GM19043 (cell line): Measurements from ENCODE around the gene DMD.
"Not testable (repeated sequence)": the region's sequence is repeated elsewhere in the genome, so short reads cannot be mapped to it uniquely, and the experiment has no call there.

ENCODE experiments used
- ATAC-seq: cut with Tn5 transposase; IDR thresholded peaks from one replicate; pipeline ENCODE4 v1.9.1; 2021; ENCODE audit warnings: low read depth; ENCODE audit not compliant: unreplicated experiment

The DMD gene

GRCh38 chrX:32137525-32137924, 1073.8 kb downstream of the DMD start:
- no peak for ATAC-seq

- ATAC-seq, result no peak
These were observed 1084.4 kb downstream of the DMD start for GRCh38 chrX:32126997-32127396.

DNA sequence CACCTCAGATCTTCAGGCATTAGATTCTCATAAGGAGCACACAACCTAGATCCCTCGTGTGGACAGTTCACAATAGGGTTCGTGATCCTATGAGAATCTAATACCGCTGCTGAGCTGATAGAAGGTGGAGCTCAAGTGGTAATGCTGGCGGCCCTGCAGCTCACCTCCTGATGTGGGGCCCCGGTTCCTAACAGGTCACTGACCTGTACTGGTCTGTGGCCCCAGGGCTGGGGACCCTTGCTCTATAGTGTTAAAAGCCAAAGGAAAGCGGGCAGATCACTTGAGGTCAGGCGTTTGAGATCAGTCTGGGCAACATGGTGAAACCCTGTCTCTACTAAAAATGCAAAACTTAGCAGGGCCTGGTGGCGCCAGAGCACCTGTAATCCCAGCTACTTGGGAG, 1092.5 kb downstream of the DMD start:
- no peak for ATAC-seq

DNA sequence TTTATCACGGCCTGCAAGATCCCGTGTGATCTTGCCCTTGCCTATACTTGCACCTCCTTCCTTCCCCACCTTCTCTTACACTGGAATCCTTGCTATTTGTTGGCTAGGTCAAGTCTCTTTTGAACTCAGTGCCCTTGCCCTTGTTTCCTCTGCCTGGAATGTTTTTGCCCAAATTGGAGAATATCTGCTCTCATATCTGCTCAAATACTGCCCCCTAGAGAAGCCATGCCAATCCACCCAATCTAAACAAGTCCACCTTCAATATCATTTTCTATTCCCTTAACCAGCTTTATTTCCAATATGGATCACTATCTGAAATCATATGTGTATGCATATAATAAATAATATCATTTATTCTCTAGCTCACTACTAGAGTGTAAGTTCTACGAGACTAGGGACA, 1095.3 kb downstream of the DMD start:
- no peak for ATAC-seq

DNA sequence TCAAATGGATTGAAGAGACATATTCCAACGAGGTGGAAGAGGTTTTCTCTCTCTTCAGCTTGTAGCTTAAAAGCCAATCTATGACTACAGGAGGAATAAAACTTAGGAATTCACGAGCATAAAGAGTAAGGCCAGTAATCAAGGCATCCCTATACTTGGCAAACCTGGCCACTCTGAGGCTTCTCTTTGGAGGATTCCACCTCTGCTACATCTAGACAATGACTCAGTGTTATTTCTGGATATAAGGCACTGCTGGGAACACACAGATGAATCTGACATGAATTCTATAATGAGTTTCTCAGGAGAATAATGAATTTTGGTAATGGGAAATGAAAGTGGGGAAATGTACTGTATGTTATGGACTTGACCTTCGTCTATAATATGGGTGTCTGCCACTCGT, 1123.7 kb downstream of the DMD start:
- no peak for ATAC-seq

DNA sequence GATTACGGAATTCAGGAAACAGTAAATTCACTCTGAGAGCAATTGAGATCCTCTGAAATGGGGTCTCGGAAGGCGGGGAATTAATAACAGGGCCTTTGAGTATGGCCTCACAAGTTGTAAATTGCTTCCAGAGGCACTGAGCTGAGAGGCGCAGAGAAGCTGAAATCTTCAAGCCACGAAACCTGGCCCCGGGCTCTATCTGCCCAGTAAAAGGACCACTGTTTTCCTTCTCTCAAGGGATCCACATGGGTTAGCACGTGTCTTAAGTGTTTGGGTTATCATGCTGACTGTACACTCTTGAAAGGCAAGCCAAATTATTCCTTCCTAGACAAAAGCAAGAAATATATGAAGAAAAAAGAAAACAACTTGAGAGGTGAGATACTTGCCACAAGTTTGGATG, 1126.6 kb downstream of the DMD start:
- ATAC-seq, result no peak

DNA sequence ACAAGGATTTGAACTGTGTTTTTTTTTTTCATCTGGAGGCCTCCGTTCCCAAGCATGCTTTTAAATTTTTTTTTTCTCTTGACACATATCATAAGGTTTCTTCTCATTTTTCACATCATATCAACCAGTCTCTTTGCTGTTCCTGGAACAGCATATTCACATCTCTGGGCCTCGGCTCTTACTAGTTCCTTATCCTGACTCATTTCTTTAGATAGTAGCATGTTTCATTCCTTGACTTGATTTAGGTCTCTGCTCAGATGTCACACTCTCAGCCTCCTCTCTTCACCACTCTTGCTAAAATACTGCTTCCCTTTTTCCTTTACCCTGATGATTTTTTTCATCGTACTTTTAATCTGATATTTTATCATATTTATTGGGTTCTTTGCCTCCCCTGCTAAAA, 1163.1 kb downstream of the DMD start:
- no peak for ATAC-seq

DNA sequence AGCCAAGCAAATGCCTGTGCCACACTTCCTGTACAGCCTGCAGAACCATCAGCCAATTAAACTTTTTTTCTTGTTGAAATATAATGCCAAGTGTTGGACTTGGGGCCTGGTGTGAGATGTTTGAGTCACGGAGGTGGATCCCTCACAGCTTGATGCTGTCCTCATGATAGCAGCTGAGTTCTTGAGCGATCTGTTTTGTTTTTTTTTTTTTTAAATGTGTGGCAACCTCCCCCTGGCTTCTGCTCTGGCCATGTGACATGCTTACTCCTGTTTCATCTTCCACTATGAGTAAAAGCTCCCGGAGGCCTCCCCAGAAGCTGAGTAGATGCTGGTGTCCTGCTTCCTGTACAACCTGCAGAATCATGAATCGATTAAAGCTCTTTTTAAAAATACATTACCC, 1166.2 kb downstream of the DMD start:
- ATAC-seq, result no peak

- ATAC-seq, result no peak
These were observed 1170.2 kb downstream of the DMD start for GRCh38 chrX:32041181-32041580.

DNA sequence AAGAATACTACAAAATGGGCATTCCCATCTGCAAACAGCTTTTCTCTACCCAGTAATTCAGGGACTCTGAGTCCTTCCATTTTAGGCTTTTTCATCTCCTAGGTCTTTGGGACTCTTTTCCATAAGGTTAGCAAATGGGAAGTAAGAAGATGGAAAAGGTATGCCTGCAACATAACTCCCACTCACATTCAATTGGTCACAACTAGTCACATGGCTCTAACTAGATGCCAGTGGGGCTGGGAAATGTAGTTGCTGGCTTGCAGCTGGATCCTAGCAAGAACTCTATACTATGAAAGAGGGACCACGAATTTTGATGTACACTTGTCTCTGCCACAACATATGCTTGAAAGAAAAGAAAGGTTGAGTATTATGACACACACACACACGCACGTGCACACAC, 1184.6 kb downstream of the DMD start:
- no peak for ATAC-seq

GRCh38 chrX:32024072-32024471, 1187.3 kb downstream of the DMD start:
- ATAC-seq, result no peak

GRCh38 chrX:32016195-32016594, 1195.2 kb downstream of the DMD start:
- ATAC-seq, result no peak

DNA sequence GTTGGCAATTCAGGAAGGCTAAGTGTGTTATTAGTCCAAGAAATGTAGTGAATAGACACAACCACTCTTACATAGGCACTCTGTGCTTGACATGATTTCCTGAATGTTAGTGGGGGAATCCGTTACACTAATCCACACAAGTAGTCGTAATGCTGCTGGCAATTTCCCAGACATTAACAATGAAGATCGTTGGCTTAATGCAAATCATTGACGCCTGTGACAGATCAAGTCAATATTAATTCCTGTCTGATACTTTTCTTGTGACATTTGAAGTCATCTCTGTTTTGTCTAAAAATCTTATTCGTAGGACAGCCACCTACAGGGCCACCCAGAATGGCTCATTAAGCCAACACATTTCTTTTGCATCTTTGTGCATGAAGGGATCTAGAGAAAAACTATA, 1200.4 kb downstream of the DMD start:
- no peak for ATAC-seq

DNA sequence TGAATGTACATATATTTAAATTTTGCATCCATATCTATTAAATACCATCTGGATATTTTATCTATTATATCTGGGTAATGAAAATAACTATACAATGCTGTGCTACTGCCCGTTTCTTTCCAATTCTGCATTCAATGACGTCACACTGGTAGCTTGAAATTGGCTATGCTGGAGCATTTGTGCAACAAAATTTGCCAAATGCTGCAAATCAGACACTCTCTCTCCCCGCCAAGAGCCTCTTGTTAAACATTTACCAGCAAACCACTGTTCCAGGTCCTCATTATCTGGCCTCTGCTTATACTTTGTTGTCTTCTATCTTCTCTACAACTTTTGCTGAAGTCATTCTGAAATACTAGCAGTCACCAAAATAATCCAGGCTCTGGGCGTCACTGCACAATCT, 1201.1 kb downstream of the DMD start:
- no peak for ATAC-seq

- no peak for ATAC-seq
These were observed 1217.7 kb downstream of the DMD start for GRCh38 chrX:31993637-31994036.

- ATAC-seq, result no peak
These were observed 1222.4 kb downstream of the DMD start for GRCh38 chrX:31988975-31989374.

GRCh38 chrX:31981546-31982062, 1229.7 kb downstream of the DMD start:
- no peak for ATAC-seq

DNA sequence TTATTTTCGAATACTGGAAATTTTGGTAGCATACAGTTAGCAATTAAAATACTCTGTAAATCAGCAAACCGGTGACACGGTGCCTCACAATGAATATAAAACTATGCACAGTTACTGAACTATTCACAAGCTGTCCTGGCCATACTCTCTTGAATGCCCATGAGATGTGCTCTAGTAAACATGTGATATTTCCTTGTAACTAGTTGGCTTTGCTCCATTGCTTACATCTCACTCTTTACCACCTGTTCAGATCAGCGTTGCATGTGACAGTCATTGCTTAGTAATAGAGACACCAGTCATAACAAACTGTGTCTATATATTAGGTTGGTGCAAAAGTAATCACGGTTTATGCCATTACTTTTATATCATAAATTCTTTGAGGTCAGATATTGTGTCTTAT, 1241.6 kb downstream of the DMD start:
- no peak for ATAC-seq

DNA sequence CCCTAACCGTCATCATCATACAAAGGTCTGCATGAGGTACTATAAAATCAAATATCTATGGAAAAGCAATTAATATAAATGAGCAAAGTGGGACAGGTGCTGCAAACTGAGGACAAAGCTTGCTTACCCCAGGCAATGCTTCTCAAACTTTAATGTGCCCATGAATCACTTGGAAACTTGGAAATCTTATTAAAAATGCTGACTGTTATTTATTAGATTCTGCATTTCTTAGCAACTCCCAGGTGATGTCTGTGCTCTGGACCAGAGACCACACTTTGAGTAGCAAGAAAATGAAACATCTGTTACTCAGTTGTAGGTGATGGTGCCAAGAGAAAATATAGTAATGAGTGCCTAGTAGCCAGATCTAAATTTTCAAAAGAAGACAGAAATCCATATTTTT, 1249.1 kb downstream of the DMD start:
- no peak for ATAC-seq

DNA sequence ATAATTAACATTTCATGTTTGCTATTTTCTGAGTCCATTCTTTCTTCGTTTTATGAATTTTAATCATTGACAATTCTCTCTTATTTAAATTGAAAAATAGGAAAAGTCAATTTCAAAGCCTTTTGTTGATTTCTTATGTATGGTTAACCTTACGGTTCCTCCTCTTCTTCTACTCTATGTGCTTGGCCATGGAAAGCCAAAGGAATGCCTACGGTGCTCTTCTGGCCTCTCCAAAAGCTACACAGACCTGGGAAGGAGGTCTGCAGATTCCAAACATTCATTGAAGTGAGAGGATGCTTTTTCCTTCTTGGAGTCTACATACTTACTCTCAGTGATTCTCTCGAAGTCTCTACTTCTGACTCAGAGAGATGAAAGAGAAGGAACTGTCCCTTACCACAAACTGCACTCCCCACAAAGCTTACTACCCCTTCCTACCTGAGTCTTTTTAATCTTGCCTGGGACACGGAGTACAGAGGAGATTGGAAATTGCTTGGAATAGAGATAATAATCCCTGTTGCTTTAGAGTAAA, 1276.4 kb downstream of the DMD start:
- ATAC-seq, result no peak

DNA sequence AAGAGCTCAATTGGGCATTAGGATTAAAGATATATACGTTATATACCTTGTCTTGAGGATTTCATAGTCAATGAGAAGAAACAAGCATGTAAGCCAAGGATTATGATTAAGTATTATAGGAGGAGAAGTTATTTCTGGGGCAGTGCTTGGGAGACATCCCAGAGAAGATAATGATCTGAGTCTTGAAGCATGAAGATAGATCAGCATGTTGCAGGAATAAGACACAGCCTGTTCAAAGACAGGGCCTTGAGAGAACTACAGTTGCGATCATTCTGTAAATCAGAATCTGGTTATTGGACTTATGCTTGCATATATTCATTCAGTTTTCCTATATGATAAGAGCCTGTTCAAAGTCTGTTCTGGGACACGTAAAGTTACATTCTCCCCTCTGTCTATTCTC, 1277.3 kb downstream of the DMD start:
- ATAC-seq, result no peak

- ATAC-seq, result no peak
These were observed 1278.6 kb downstream of the DMD start for GRCh38 chrX:31932769-31933168.

GRCh38 chrX:31932320-31932719, 1279.0 kb downstream of the DMD start:
- not testable (repeated sequence) for ATAC-seq
